Thymus (tissue), 11 donors: ENCODE measurements around the gene BAX. TPM values are rescaled to one million over a fixed set of nuclear protein-coding genes. Genes with fewer than 3 reads are reported as not detected.

Source experiments
- DNase-seq, 9 donors: peaks; one replicate each; pipeline ENCODE4 v3.0.0-alpha.2; 2013; ENCODE audit warnings: low spot score in 9 of 9, low read depth in 6 of 9, missing footprints in 1 of 9
- H3K27ac ChIP-seq, 2 donors: one replicate each; pipeline ENCODE4 v1.5.1; 2013; ENCODE audit warnings: control low read depth in 1 of 2, low read depth in 1 of 2, low read length in 1 of 2, mild to moderate bottlenecking in 1 of 2, moderate library complexity in 1 of 2
- H3K27me3 ChIP-seq, 2 donors: one replicate each; pipeline ENCODE4 v1.5.1; 2013; ENCODE audit warnings: low read length in 1 of 2; ENCODE audit not compliant: control insufficient read depth in 2 of 2, insufficient read depth in 1 of 2
- H3K36me3 ChIP-seq, 2 donors: one replicate each; pipeline ENCODE4 v1.5.1; 2013; ENCODE audit warnings: low read length in 1 of 2, mild to moderate bottlenecking in 1 of 2, moderate library complexity in 1 of 2; ENCODE audit not compliant: control insufficient read depth in 2 of 2, insufficient read depth in 2 of 2
- H3K4me1 ChIP-seq, 2 donors: one replicate each; pipeline ENCODE4 v1.5.1; 2013; ENCODE audit warnings: low read length in 2 of 2; ENCODE audit not compliant: control insufficient read depth in 2 of 2, insufficient read depth in 2 of 2
- H3K4me3 ChIP-seq, 2 donors: one replicate each; pipeline ENCODE4 v1.5.1; 2013; ENCODE audit warnings: low read length in 2 of 2, control low read depth in 1 of 2, mild to moderate bottlenecking in 1 of 2
- H3K9me3 ChIP-seq, 2 donors: one replicate each; pipeline ENCODE4 v1.5.1; 2013; ENCODE audit warnings: low read length in 1 of 2, mild to moderate bottlenecking in 1 of 2; ENCODE audit not compliant: control insufficient read depth in 2 of 2, insufficient read depth in 1 of 2
- WGBS: extraction: QIAGEN DNeasy Blood & Tissue Kit; methylation state at CpG from one replicate; pipeline ENCODE4 v1.1.7; 2013; 5-methylcytosine and 5-hydroxymethylcytosine counted together
- polyA plus RNA-seq: library from polyadenylated mRNA; stranded (reverse); fragments of 200-250 nt; gene quantifications from one replicate; pipeline ENCODE4 v1.2.3, GENCODE V29; 2013
- total RNA-seq: library from RNA; stranded (reverse); fragments of 120-200 nt; gene quantifications from one replicate; pipeline ENCODE4 v1.2.4, GENCODE V29; 2013
- donor health status: healthy.

Gene BAX
- total and polyA plus RNA-seq, 2 donors = 62.6 to 126 TPM

DNA sequence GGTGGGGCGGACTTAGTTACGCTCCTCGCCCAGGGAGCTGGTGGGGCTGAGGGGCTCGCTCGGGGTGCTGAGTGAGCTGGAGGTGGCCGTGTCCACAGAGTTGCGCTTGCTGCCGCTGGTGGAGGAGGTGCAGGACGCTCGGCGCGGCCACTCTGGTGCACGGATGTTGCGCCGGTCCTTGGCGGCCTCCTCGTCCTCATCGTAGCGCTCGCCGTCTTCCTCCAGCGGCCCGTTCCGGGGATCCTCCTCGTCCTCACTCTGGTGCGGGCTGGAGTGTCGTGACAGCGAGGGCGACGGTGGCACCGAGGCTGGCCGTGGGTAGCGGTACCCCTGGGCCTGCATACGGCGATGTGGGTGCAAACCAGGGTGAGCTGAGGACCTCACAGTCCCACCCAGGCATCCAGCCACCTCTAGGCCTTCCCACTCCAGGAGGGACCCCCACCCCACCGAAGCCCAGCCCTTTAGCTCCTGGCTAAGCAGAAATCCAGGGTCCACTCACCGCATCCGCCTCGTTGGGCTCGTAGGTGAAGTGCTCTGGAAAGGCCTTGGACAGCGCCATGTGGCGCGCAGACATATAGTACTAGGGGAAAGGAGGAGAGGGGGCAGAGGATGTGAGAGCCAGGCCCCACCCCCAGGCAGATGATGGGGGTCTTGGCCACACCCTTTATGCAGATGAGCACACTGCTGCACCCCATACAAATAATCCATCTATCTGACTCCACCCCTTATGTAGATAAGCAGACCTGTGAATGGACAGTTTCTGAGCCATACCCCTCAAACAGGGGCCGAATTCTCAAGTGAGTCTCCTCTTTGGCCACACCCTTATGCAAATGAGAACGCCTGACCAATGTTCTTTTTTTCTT, 14.8 kb downstream of the BAX start:
- no peaks in the 10 kb centered on the region for H3K27me3 ChIP-seq
- H3K9me3 ChIP-seq = peaks cover 0 to 8% of the 10 kb centered on the region in 2 donors
- H3K36me3 ChIP-seq = peaks cover 43 to 55% of the 10 kb centered on the region in 2 donors
- H3K4me3 ChIP-seq = no peak overlapping the region
- H3K4me1 ChIP-seq = peaks cover 13 to 20% of the 10 kb centered on the region in 2 donors
- H3K27ac ChIP-seq = no peak overlapping the region
- 98% methylated on average over 45 of the region's 45 CpGs for WGBS
- no peak for DNase-seq

GRCh38 chr19:48970139-48970766, 15.6 kb downstream of the BAX start:
- no peak for DNase-seq
- Histone ChIP-seq H3K9me3 (peaks cover 0 to 8% of the 10 kb centered on the region in 2 donors), H3K27me3 (no peaks in the 10 kb centered on the region), H3K27ac (no peak overlapping the region), H3K36me3 (peaks cover 45 to 55% of the 10 kb centered on the region in 2 donors), H3K4me1 (peaks cover 11 to 16% of the 10 kb centered on the region in 2 donors), H3K4me3 (no peak overlapping the region)
- WGBS = 96% methylated on average over 23 of the region's 23 CpGs

GRCh38 chr19:48970923-48971395, 16.3 kb downstream of the BAX start:
- Histone ChIP-seq H3K4me1 (peaks cover 9 to 13% of the 10 kb centered on the region in 2 donors), H3K27me3 (no peaks in the 10 kb centered on the region), H3K4me3 (no peak overlapping the region), H3K27ac (no peak overlapping the region), H3K36me3 (peaks cover 45 to 55% of the 10 kb centered on the region in 2 donors), H3K9me3 (peaks cover 0 to 8% of the 10 kb centered on the region in 2 donors)
- peak in 8 of 9 donors; percentile 73 to 93 (median 86) for DNase-seq
- 21% methylated on average over 19 of the region's 19 CpGs for WGBS

- DNase-seq = peak in 4 of 9 donors; percentile 60 to 82 (median 64)
These were observed 21.5 kb downstream of the BAX start for GRCh38 chr19:48975947-48976847.

GRCh38 chr19:48977061-48977460, 22.4 kb downstream of the BAX start:
- 76% methylated on average over 2 of the region's 2 CpGs for WGBS
- Histone ChIP-seq H3K27me3 (no peaks in the 10 kb centered on the region), H3K4me1 (no peaks in the 10 kb centered on the region), H3K36me3 (peaks cover 23 to 39% of the 10 kb centered on the region in 2 donors), H3K9me3 (no peaks in the 10 kb centered on the region), H3K4me3 (no peak overlapping the region), H3K27ac (no peak overlapping the region)
- no peak for DNase-seq

More at GRCh38 chr19:48975947-48976847, 21.5 kb downstream of the BAX start:
- H3K4me3 ChIP-seq = no peak overlapping the region
- no peaks in the 10 kb centered on the region for H3K4me1 ChIP-seq
- H3K27me3 ChIP-seq = no peaks in the 10 kb centered on the region
- no peaks in the 10 kb centered on the region for H3K9me3 ChIP-seq
- no peak overlapping the region for H3K27ac ChIP-seq
- WGBS = 92% methylated on average over 13 of the region's 13 CpGs
- H3K36me3 ChIP-seq = peaks cover 20 to 30% of the 10 kb centered on the region in 2 donors

DNA sequence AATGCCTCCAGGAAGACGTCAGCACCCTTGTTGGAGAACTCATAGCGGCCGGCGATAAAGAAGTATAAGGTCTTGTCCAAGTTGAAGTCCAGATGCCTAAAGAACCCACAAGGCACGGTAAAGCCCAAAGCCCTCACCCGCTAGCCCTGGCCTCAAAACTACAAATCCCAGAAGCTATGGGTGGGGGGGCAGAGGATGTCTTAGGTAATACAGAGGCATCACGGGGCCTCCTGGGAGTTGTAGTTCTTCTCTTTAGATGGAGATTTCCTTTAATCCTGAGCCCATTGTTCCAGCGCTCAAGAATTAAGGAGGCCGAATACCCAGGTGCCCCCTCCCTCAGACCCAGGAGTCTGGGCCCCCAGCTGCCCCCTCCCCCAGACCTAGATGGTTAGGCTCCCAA, 27.6 kb downstream of the BAX start:
- Histone ChIP-seq H3K9me3 (no peaks in the 10 kb centered on the region), H3K36me3 (peaks cover 46 to 55% of the 10 kb centered on the region in 2 donors)
- 99% methylated on average over 9 of the region's 9 CpGs for WGBS

DNA sequence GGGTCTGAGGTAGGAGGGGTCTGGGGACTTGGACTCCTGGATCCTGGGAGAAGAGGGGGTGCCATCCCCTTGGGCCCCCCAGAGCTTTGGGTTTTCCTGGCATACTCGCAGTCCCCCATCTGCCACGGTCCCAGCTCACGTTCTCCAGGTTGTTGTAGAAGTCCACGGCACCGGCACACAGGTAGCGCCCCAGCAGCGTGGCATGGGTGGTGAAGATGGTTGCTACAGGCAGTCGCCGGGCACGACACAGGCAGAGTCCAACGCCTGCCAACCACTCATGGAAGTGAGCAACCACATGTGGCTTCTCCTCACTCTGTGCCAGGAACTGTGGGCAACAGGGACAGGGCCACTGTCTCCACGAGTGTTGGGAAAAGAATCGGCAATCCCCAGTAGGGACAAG, 31.0 kb downstream of the BAX start:
- no peaks in the 10 kb centered on the region for H3K4me1 ChIP-seq
- no peak for DNase-seq
- H3K36me3 ChIP-seq = peaks cover 46 to 58% of the 10 kb centered on the region in 2 donors
- no peaks in the 10 kb centered on the region for H3K9me3 ChIP-seq
- no peaks in the 10 kb centered on the region for H3K27me3 ChIP-seq
- WGBS = 98% methylated on average over 13 of the region's 13 CpGs
- no peak overlapping the region for H3K4me3 ChIP-seq
- no peak overlapping the region for H3K27ac ChIP-seq

More for the DNA sequence above, 27.6 kb downstream of the BAX start:
- Histone ChIP-seq H3K27me3 (no peaks in the 10 kb centered on the region), H3K27ac (no peak overlapping the region), H3K4me1 (no peaks in the 10 kb centered on the region), H3K4me3 (no peak overlapping the region)
- DNase-seq = no peak

DNA sequence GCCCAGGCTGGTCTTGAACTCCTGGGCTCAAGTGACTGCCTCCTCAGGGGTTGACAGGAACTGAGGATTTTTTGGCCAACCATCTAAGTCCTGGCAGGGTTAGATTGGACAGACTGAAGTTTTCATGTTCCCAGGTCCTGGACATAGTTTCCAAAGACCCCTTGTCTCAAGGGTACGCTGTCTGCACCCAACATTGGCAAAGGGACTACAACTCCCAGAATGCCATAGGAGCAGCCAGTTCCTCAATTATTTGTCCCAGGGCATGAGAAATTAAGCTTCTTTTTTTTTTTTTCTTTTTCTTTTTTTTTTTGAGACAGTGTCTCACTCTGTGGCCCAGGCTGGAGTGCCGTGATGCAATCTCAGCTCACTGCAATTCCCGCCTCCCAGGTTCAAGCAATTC, 31.5 kb downstream of the BAX start:
- Histone ChIP-seq H3K27me3 (no peaks in the 10 kb centered on the region), H3K27ac (no peak overlapping the region), H3K4me1 (peaks cover 0 to 3% of the 10 kb centered on the region in 2 donors), H3K36me3 (peaks cover 46 to 62% of the 10 kb centered on the region in 2 donors), H3K4me3 (no peak overlapping the region), H3K9me3 (no peaks in the 10 kb centered on the region)
- DNase-seq = no peak
- WGBS = 98% methylated on average over 3 of the region's 3 CpGs
